Kidney glomerular epithelial cell (primary cell): ENCODE measurements around the gene SAA1.
"Not testable (repeated sequence)": the region's sequence is repeated elsewhere in the genome, so short reads cannot be mapped to it uniquely, and the experiment has no call there.

Experiments
- DNase-seq: peaks from one replicate; lab custom pipeline; 2025; lab: John Stamatoyannopoulos, UW

Gene SAA1

DNA sequence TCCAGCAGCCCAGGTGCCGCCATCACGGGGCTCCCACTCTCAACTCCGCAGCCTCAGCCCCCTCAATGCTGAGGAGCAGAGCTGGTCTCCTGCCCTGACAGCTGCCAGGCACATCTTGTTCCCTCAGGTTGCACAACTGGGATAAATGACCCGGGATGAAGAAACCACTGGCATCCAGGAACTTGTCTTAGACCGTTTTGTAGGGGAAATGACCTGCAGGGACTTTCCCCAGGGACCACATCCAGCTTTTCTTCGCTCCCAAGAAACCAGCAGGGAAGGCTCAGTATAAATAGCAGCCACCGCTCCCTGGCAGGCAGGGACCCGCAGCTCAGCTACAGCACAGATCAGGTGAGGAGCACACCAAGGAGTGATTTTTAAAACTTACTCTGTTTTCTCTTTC is at the start of gene SAA1:
TSS of gene SAA1 (plus strand) at position 316 of the 400 bp plus-strand sequence. CDS start 624 bp downstream, outside the sequence.
- no peak for DNase-seq

DNA sequence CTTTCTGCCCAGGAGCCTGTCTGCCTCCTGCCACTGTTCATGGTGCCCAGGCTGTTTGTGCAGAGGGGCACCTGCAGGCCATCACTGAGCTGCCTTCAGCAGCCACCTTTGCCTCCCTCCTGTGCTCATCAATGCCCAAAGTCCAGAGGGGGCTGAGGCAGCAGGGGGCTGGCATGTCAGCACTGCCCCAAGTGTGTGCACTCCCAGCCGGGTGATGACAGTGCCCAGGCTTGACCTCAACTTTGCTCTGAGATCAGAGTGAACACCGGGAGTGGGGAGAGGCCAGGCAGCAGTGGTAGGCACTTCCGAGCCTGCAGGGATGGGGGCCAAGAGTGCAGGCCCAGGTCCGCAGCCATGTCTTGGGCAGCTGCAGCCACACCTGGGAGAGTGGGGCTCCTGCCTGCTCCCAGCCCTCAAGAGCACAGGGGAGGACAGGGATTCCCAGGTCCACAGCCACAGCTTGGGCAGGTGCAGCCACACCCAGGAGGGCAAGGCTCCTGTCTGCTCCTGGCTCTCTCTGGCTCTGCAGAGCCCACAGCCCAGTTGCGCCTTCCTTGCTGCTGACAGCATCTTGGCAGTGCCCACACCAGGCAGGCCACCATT is 44.7 kb upstream of the SAA1 start:
- no peak for DNase-seq

DNA sequence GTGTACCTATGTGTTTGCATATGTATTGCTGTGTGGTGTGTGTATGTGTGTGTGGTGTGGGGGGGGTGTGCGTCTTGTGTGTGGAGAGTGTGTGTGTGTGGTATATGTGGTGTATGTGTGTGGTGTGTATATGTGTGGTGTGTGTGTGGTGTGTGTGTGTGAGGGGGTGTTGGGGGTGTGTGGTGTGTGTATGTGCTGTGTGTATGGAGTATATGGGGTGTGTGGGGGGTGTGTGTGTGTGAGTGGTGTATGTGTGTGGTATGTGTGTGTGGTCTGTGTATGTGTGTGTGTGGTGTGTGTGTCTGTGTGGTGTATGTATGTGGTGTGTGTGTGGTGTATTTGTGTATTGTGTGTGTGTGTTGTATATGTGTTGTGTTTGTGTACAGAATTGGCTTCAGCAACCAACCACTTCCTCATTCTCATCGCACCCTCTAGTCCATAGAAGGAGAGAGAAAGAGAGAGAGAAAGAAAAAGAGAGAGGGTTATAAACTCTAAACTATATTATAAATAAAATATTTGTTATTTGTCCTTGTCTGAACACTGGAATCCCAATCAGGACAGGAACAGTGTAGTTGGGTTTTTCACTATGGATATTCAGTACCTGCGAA is 43.1 kb upstream of the SAA1 start:
- no peak for DNase-seq

GRCh38 chr11:18223591-18224387 is 42.3 kb upstream of the SAA1 start:
- DNase-seq, result no peak

DNA sequence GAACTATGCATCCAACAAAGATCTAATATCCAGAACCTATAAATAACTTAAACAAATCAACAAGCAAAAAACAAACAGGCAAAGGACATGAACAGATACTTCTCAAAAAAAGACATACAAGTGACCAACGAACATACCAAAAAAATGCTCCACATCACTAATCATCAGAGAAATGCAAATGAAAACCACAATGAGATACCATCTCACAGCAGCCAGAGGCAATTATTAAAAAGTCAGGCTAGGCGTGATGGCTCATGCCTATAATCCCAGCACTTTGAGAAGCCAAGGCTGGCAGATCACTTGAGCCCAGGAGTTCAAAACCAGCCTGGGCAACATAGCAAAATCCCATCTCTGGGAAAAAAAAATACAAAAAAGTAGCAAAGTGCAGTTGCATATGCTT is 40.2 kb upstream of the SAA1 start:
- DNase-seq, result no peak

GRCh38 chr11:18229501-18229900 is 36.6 kb upstream of the SAA1 start:
- DNase-seq, result no peak

DNA sequence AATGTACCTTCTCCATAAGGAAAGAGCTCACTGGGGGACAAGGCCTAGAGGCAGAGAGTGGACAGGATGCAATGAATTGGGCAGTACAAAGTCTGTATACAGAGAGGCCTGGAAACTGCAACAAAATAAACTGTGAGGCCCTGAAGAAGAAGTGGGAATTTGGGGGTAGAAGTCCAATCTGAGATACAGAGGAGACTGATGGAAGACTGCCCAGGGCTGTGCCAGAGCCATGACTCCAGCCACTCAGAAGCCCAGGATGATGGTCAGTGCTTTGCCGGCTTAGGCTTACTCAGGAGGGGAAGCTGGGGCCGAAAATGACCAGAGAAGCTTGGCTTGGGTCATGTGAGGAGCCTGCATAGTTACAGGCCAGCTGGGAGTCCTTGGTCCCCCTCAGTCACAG is 35.2 kb upstream of the SAA1 start:
- no peak for DNase-seq

DNA sequence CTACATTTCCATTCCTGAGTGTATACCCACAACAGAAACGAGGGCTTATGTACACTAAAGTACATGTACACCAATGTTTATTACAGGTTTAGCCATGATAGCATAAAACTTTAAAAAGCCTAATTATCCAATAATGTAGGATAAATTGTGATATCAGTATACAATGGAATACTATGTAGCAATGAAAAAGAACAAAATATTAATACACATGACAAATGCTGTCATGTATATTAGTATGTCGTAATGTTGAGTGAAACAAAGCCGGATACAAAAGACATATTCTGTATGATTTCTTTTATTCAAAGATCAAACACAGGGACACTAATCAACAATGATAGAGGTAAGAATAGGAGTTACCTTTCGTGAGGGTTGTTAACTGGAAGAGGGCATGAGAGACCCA is 32.2 kb upstream of the SAA1 start:
- DNase-seq, result no peak

DNA sequence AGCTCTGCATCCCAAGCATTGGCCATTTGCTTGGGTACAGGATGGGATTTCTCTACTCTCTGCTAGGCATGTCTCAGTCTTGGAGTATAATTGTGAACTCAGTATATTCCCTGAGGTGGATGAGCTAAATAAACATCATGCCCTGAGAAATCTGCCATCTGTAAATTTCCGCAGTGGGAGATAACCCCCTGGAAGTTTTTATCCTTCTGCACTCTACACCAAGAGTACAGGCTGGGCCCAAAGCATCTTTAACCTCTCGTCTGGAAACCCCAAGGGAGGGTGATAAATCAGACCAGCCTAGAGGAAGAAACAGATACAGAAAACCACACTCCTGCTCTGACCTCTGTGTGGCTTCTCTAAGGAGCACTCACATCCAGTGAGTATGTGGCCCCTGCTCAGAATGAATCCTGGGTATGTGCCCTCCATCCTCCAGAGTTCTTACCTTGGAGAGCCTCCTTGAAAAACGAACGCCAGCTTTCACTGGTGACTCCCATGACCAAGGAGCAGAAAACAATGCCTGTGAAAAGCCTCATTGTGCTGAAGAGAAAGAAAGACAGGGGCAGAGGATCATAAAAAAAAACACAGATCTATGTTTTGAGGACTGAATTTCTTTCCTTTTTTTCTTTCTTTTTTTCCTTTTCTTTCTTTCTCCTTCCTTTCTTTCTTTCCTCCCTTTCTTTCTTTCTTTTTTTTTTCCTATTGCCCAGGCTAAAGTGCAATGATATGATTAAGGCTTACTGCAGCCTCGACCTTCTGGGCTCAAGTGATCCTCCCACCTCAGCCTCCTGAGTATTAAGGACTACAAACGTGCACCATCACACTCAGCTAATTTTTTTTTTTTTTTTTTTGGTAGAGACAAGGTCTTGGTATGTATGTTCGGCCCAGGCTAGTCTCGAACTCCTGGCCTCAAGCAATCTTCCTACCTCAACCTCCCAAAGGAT is 30.4 kb upstream of the SAA1 start:
- no peak for DNase-seq

GRCh38 chr11:18236664-18237356 is 29.3 kb upstream of the SAA1 start, which contains the start of gene SAA4:
Gene SAA4 (minus strand): TSS chr11:18236802. CDS start chr11:18235926, 876 bp downstream.
- DNase-seq, result no peak

DNA sequence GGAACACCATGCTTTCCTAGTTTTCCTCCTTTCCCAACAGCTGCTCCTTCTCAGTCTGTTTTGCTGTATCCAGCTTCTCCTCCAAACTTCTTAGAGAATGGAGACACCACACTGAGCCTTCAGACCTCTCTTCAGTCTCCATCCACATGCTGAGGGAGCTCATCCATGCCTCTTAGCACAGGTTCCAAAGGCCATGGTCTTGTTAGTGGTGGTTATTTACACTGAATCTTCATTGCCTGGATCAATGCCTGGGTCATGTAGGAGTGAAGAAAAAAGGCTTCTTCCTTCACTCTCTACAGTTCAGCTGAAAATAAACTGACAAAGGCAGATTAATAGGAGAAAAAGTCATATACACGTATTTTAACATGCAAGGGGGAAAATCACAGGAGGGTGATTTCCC is 26.4 kb upstream of the SAA1 start:
- no peak for DNase-seq

DNA sequence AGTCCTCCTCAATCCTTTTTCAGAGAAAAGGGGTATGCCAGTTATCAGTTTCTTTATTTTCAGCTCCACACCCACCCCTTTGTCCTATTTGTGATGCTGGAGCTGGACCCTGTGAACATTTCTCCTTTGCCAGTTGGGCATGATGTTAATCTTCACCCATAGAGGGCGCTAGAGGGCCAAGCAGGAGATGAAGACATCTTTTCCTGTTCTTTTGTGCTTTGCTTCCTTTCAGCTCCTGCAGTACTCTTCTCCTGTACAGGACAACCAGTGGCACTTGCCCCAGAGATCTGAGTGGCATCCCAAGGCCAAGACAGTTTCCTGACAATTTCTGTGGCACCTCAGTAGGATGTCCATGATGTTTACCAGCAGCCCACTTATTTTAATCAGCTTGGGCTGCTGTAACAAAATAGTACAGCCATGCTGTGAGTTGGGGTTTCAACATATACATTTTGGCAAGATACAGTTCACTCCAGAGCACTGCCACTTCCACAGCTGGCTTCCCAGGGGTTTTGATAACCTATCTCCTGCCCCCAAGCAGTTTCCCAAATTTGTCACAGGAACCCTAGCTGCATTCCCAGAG is 22.2 kb upstream of the SAA1 start:
- DNase-seq, result peak; percentile 66

GRCh38 chr11:18245396-18245795 is 20.7 kb upstream of the SAA1 start:
- DNase-seq, result peak; percentile 10

DNA sequence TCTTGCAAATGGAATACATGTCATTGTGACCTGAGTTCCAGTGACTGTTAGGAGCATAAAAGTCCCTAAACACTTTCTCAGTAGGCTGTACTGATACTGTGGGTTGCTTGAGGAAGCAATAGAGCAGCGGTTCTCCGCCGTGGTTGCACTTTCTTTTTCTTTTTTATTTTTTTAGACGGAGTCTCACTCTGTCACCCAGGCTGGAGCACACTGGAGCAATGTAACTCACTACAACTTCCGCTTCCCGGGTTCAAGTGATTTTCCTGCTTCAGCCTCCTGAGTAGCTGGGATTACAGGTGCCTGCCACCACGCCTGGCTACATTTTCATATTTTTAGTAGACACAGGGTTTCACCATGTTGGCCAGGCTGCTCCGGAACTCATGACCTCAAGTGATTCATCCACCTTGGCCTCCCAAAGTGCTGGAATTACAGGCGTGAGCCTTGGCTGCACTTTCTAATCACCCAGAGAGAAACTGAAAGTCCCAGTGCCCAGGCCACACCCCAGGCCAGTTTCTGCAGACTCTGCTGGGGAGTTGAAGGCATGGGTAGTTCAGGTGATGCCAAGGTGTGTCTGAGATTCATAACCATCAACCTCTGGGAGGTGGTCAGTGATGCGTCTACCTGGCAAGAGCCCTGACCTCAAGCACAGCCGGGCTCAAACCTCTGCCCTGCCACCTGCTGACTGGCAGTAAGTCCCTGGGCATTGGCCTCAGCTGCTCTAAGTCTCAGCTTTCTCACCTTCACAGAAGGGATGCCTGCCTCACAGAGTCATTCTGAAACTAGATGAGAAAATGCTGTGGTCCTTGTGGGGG is 19.5 kb upstream of the SAA1 start:
- not testable (repeated sequence) for DNase-seq

DNA sequence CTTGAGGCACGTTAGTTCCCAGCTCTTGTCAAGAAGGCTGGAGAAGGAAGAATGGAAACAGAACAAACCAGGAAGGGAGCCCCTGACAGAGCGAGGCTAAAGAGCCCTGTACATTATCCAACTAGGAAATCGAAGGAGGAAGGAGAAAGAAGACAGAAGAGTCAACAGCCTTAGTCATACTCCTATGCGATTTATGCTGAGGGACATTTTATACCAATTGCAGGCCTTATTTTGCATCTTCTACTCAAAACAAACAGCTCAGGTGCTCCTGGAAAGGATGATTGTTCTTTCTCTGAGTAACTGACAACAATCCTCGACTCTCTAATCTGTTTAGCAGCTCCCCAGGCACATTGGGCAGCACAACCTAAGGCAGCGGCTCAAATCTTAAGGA is 18.9 kb upstream of the SAA1 start:
- DNase-seq, result not testable (repeated sequence)

DNA sequence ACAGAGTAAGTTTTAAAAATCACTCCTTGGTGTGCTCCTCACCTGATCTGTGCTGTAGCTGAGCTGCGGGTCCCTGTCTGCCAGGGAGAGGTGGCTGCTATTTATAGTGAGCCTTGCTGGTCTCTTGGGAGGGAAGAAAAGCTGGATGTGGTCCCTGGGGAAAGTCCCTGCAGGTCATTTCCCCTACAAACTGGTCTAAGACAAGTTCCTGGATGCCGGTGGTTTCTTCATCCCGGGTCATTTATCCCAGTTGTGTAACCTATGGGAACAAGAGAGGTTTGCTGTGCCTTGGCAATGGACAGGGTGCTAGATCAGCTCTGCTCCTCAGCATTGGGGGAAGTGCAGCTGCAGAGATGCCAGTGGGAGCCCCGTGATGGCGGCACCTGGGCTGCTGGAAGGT is 17.5 kb upstream of the SAA1 start, which contains the start of gene SAA2:
TSS of gene SAA2 (minus strand) at position 108 of the 400 bp plus-strand sequence. CDS start 657 bp downstream, outside the sequence.
- DNase-seq, result peak; percentile 6

GRCh38 chr11:18253233-18253632 is 12.8 kb upstream of the SAA1 start:
- DNase-seq, result no peak

DNA sequence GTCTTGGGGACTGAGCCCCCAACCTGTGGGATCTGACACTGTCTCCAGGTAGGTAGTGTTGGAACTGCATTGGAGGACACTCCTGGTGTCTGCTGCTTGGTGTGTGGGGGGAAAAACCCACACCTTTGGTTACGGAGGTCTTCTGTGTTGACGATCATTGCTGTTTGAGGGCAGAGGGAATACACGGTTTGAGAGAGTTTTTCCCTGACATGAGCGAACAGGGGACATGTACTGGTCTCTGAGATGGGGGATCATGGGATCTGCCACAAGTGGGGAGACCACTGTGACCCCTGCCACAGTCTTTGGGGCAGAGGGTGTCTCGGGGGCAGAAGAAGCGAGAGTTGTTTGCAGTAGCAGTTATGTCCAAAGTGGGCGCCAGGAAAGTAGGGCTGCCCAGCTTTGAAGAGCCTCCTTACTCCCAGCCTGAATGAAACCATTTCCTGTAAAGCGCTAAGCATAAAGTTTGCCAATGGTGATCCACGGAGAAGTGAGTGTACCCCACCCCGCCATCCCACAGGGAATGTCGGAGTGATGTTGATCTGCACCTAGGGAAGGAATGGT is 12.2 kb upstream of the SAA1 start:
- no peak for DNase-seq

DNA sequence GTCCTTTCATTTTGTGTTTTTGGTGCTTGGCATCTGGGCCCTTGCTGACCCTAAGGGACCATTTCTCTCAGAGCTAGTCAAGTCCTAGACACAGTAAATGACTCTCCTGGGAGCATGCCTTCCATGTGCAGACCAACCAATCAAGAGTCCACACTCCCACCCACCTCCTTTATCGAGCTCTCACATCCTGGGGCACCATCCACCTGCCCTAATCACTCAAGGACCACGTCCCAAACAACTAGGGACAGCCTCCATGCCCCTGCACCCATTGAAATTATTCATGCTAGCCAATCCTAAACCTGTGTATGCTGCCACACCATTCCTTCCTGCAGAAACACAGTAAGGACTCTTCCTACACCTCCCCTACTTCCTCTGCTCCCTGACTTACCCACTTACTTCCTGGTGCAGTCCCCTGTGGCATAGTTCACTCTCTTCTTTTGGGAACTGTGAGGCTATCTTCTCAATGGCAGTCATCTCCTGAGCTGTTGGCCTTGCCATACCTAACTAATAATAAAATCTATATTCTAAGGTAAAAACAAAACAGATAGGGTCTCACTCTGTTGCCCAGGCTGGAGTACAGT is 11.2 kb upstream of the SAA1 start:
- DNase-seq, result no peak
